ENCODE data around the gene CCDC160.
"Not testable (repeated sequence)": the region's sequence is repeated elsewhere in the genome, so short reads cannot be mapped to it uniquely, and the experiment has no call there.

The CCDC160 gene

GRCh38 chrX:134236626-134237614, at the start of gene CCDC160:
TSS of gene CCDC160 (plus strand) at chrX:134237182. CDS start at chrX:134244801, 7,619 bp downstream.
- DNase-seq, result peak; percentile 38

- DNase-seq, result no peak
These were observed 45.7 kb upstream of the CCDC160 start for GRCh38 chrX:134191281-134191680.

GRCh38 chrX:134194915-134195314, 42.1 kb upstream of the CCDC160 start:
- DNase-seq, result no peak

GRCh38 chrX:134202561-134202960, 34.4 kb upstream of the CCDC160 start:
- DNase-seq, result no peak

GRCh38 chrX:134206221-134206620, 30.8 kb upstream of the CCDC160 start:
- DNase-seq, result no peak

- DNase-seq, result no peak
These were observed 26.5 kb upstream of the CCDC160 start for GRCh38 chrX:134210465-134210864.

- no peak for DNase-seq
These were observed 1.7 kb upstream of the CCDC160 start for GRCh38 chrX:134235236-134235635.

GRCh38 chrX:134238144-134238543, 1.2 kb downstream of the CCDC160 start:
- not testable (repeated sequence) for DNase-seq

GRCh38 chrX:134239016-134239415, 2.0 kb downstream of the CCDC160 start:
- DNase-seq, result no peak

- no peak for DNase-seq
These were observed 3.2 kb downstream of the CCDC160 start for GRCh38 chrX:134240209-134240608.

GRCh38 chrX:134241960-134242619, 5.1 kb downstream of the CCDC160 start:
- DNase-seq, result no peak

- DNase-seq, result no peak
These were observed 7.1 kb downstream of the CCDC160 start for GRCh38 chrX:134244043-134244442.

GRCh38 chrX:134246282-134246681, 9.3 kb downstream of the CCDC160 start:
- peak; percentile 35 for DNase-seq

GRCh38 chrX:134247492-134247891, 10.5 kb downstream of the CCDC160 start:
- no peak for DNase-seq

GRCh38 chrX:134249241-134249640, 12.3 kb downstream of the CCDC160 start:
- no peak for DNase-seq

GRCh38 chrX:134251241-134251640, 14.3 kb downstream of the CCDC160 start:
- no peak for DNase-seq

- DNase-seq, result no peak
These were observed 17.5 kb downstream of the CCDC160 start for GRCh38 chrX:134254511-134254910.

GRCh38 chrX:134255555-134255954, 18.6 kb downstream of the CCDC160 start:
- no peak for DNase-seq

- DNase-seq, result no peak
These were observed 19.7 kb downstream of the CCDC160 start for GRCh38 chrX:134256684-134257083.

- peak; percentile 45 for DNase-seq
These were observed 21.2 kb downstream of the CCDC160 start for GRCh38 chrX:134258202-134258601.

GRCh38 chrX:134285934-134286333, 49.0 kb downstream of the CCDC160 start:
- not testable (repeated sequence) for DNase-seq

- DNase-seq, result no peak
These were observed 50.4 kb downstream of the CCDC160 start for GRCh38 chrX:134287346-134287745.

GRCh38 chrX:134294548-134294947, 57.6 kb downstream of the CCDC160 start:
- DNase-seq, result peak; percentile 39

Data from hematopoietic multipotent progenitor cell treated with erythropoietin and hydrocortisone succinate and interleukin-3 and kit ligand, for 4 days (in vitro differentiated cells).